PC-3 (cell line): ENCODE data around the gene GRIA4. TPM values are rescaled to one million over a fixed set of nuclear protein-coding genes. Genes with fewer than 3 reads are reported as not detected.

Experiments
- ATAC-seq: fragments of 200-7000 bp; cut with Tn5 transposase; 2 replicates; pipeline ENCODE4 v1.9.1; 2020; ENCODE audit warnings: mild to moderate bottlenecking, moderate library complexity
- BruUV-seq: library from RNA; stranded (reverse); fragments of 400-500 nt; replicated peaks from 2 replicates; lab custom pipeline; 2021; lab: Mats Ljungman, UMichigan
- CTCF ChIA-PET: fragments of 300-600 bp; sonication (Branson Sonifier 250); formaldehyde crosslinking; loops from one replicate; lab custom pipeline; 2022; ENCODE audit warnings: antibody characterized with exemption; lab: Charles Lee
- POLR2A ChIA-PET: fragments of 300-600 bp; sonication (Branson Sonifier 250); formaldehyde crosslinking; loops from one replicate; lab custom pipeline; 2022; ENCODE audit warnings: antibody characterized with exemption; ENCODE audit not compliant: unreplicated experiment; lab: Charles Lee
- DNase-seq: peaks from one replicate; pipeline ENCODE4 v3.0.0-alpha.2; 2015
- H2AFZ ChIP-seq: fragments of 300-600 bp; sonication (generic); 2 replicates; pipeline ENCODE4 v1.6.0; 2016; ENCODE audit warnings: antibody characterized with exemption, low read length
- H3F3A ChIP-seq: fragments of 300-600 bp; sonication (generic); one replicate; pipeline ENCODE4 v1.6.0; 2017; ENCODE audit warnings: antibody characterized with exemption, low read length, control low read depth, mild to moderate bottlenecking; ENCODE audit not compliant: unreplicated experiment
- H3K27ac ChIP-seq: fragments of 300-600 bp; sonication (generic); 2 replicates; pipeline ENCODE4 v1.5.1; 2016; ENCODE audit warnings: mild to moderate bottlenecking, low read length
- H3K27me3 ChIP-seq: fragments of 300-600 bp; sonication (generic); 2 replicates; pipeline ENCODE4 v1.6.1; 2016; ENCODE audit warnings: low read length, mixed read lengths
- H3K36me3 ChIP-seq: fragments of 300-600 bp; sonication (generic); 2 replicates; pipeline ENCODE4 v1.6.1; 2016; ENCODE audit warnings: low read depth, mixed run types, low read length, mixed read lengths
- H3K4me1 ChIP-seq: fragments of 300-600 bp; sonication (generic); 2 replicates; pipeline ENCODE4 v1.5.1; 2016; ENCODE audit warnings: low read length; ENCODE audit not compliant: insufficient read depth
- H3K4me2 ChIP-seq: fragments of 300-600 bp; sonication (generic); 2 replicates; pipeline ENCODE4 v1.6.0; 2016; ENCODE audit warnings: low read length
- H3K4me3 ChIP-seq: fragments of 300-600 bp; sonication (generic); 2 replicates; pipeline ENCODE4 v1.5.1; 2016; ENCODE audit warnings: mild to moderate bottlenecking, low read length, mixed read lengths
- H3K79me2 ChIP-seq: fragments of 300-600 bp; sonication (generic); 2 replicates; pipeline ENCODE4 v1.6.1; 2017; ENCODE audit warnings: low read length, mixed read lengths
- H3K9ac ChIP-seq: fragments of 300-600 bp; sonication (generic); 2 replicates; pipeline ENCODE4 v1.6.0; 2016; ENCODE audit warnings: mild to moderate bottlenecking, low read length
- H3K9me2 ChIP-seq: fragments of 300-600 bp; sonication (generic); replicated peaks from 2 replicates; pipeline ENCODE4 v1.6.1; 2016; ENCODE audit warnings: mixed run types, low read length, mixed read lengths
- H3K9me3 ChIP-seq: fragments of 300-600 bp; sonication (generic); 2 replicates; pipeline ENCODE4 v1.6.1; 2016; ENCODE audit warnings: low read length, mixed read lengths
- H4K20me1 ChIP-seq: fragments of 300-600 bp; sonication (generic); 2 replicates; pipeline ENCODE4 v1.6.1; 2016; ENCODE audit warnings: low read length, mixed read lengths
- EZH2 ChIP-seq: fragments of 300-600 bp; sonication (generic); IDR thresholded peaks from one replicate; pipeline ENCODE4 v1.6.1; 2017; ENCODE audit warnings: antibody characterized with exemption, mild to moderate bottlenecking, low read length; ENCODE audit not compliant: unreplicated experiment
- EZH2phosphoT487 ChIP-seq: fragments of 300-600 bp; sonication (generic); IDR thresholded peaks from 2 replicates; pipeline ENCODE4 v1.6.1; 2018; ENCODE audit warnings: mild to moderate bottlenecking, antibody characterized with exemption, low read length, borderline replicate concordance
- intact Hi-C: fragments of 100-400 bp; cut with micrococcal nuclease; formaldehyde crosslinking; loops from 2 replicates; pipeline ENCODE4 v1.9.0; 2023
- total RNA-seq: library from RNA; depleted of rRNA; stranded (reverse); fragments of >200 nt; gene quantifications from 2 replicates; pipeline ENCODE4 v1.2.3, GENCODE V29; 2014
- TF ChIP-seq, protein P1 (sequence below): fragments of 300-600 bp; sonication (generic); conservative IDR thresholded peaks from 2 replicates; pipeline ENCODE4 v1.5.1; 2017; ENCODE audit warnings: antibody characterized with exemption, low read depth, mild to moderate bottlenecking, low read length

Gene GRIA4
- total RNA-seq, 1 experiment from 2014 or later: not detected

DNA sequence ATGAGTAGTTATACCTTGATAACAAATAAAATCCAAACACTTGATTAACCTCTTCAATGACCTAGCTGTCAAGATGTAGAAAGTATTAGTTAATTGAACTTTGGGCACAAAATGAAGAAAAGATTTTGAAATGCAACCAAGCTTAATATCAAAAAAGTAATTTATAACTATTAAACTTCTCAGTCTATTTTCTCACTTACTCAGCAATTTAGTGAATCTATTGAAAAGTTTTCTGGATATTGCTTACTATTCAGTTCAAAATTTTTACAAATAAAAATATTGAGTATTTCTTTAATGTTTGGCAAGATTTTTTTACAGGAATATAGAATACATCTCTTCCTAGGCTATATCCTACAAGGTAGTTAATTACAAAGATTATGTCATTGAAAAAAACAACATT lies 192.5 kb downstream of the GRIA4 start:
- no peak for TF ChIP-seq EZH2phosphoT487
- TF ChIP-seq, protein P1, sequence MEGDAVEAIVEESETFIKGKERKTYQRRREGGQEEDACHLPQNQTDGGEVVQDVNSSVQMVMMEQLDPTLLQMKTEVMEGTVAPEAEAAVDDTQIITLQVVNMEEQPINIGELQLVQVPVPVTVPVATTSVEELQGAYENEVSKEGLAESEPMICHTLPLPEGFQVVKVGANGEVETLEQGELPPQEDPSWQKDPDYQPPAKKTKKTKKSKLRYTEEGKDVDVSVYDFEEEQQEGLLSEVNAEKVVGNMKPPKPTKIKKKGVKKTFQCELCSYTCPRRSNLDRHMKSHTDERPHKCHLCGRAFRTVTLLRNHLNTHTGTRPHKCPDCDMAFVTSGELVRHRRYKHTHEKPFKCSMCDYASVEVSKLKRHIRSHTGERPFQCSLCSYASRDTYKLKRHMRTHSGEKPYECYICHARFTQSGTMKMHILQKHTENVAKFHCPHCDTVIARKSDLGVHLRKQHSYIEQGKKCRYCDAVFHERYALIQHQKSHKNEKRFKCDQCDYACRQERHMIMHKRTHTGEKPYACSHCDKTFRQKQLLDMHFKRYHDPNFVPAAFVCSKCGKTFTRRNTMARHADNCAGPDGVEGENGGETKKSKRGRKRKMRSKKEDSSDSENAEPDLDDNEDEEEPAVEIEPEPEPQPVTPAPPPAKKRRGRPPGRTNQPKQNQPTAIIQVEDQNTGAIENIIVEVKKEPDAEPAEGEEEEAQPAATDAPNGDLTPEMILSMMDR: no peak
- no peak for TF ChIP-seq EZH2

DNA sequence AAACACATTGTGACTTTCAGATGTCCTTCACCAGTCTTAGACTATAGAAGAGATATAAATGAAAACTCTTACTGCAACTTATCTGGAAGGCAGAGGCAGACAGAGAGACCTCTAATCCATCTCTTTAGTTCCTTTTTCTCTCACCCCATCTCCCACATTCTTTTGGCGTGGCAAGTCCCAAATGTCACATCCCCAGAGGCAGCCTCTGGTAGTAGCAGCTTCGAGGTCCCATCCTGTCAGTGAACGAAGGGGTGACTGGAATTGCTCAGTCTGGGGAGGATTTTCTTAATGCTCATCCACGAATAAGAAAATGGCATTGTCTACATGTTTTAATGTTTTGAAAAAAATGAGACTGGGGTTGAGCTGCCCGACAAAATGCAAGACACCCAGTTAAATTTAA lies 201.4 kb downstream of the GRIA4 start:
- Histone ChIP-seq H3K36me3 (no peaks in the 10 kb centered on the region), H4K20me1 (no peaks in the 10 kb centered on the region), H3K4me3 (no peak overlapping the region), H3K4me2 (no peak overlapping the region), H3K9ac (no peak overlapping the region), H3K4me1 (no peaks in the 10 kb centered on the region), H3K27me3 (no peaks in the 10 kb centered on the region), H2AFZ (no peak overlapping the region), H3K9me2 (no peaks in the 10 kb centered on the region), H3K79me2 (no peaks in the 10 kb centered on the region), H3K27ac (no peak overlapping the region), H3F3A (no peaks in the 10 kb centered on the region), H3K9me3 (no peaks in the 10 kb centered on the region)
- TF ChIP-seq EZH2 (no peak), EZH2phosphoT487 (no peak)
- TF ChIP-seq, protein P1: no peak
- intact Hi-C loops: no loop called here
- no TSS peak for BruUV-seq
- CTCF ChIA-PET: no interaction called here
- no peak for DNase-seq
- no peak for ATAC-seq
- POLR2A ChIA-PET: no interaction called here

More for the DNA sequence above, 192.5 kb downstream of the GRIA4 start:
- Histone ChIP-seq H2AFZ (no peak overlapping the region), H3K4me3 (no peak overlapping the region), H3K36me3 (no peaks in the 10 kb centered on the region), H3K4me2 (no peak overlapping the region), H3K4me1 (peaks cover 7% of the 10 kb centered on the region; the same call in 1 of the 2 replicates), H3K9me3 (no peaks in the 10 kb centered on the region), H3F3A (no peaks in the 10 kb centered on the region), H4K20me1 (no peaks in the 10 kb centered on the region), H3K27ac (no peak overlapping the region), H3K79me2 (no peaks in the 10 kb centered on the region), H3K27me3 (no peaks in the 10 kb centered on the region), H3K9ac (no peak overlapping the region), H3K9me2 (no peaks in the 10 kb centered on the region)
- ATAC-seq: no peak
- BruUV-seq: no TSS peak
- DNase-seq: no peak
- intact Hi-C loops: no loop called here
- ChIA-PET CTCF (no interaction called here), POLR2A (no interaction called here)

- TF ChIP-seq, protein P1: no peak
- no peak for TF ChIP-seq EZH2phosphoT487
- no peak for TF ChIP-seq EZH2
- Histone ChIP-seq H3K27me3 (no peaks in the 10 kb centered on the region), H3K9me2 (no peaks in the 10 kb centered on the region), H3K9me3 (no peaks in the 10 kb centered on the region), H3K9ac (no peak overlapping the region), H3K4me3 (no peak overlapping the region), H3F3A (no peaks in the 10 kb centered on the region), H4K20me1 (no peaks in the 10 kb centered on the region), H2AFZ (no peak overlapping the region), H3K79me2 (no peaks in the 10 kb centered on the region), H3K27ac (no peak overlapping the region), H3K4me1 (no peaks in the 10 kb centered on the region), H3K36me3 (no peaks in the 10 kb centered on the region), H3K4me2 (no peak overlapping the region)
- no peak for DNase-seq
- ChIA-PET CTCF (no interaction called here), POLR2A (no interaction called here)
- intact Hi-C loops: no loop called here
- ATAC-seq: no peak
- no TSS peak for BruUV-seq
Observed at GRCh38 chr11:105821372-105821771, 211.5 kb downstream of the GRIA4 start.
